NCI-H1417 treated with DMSO at 0.1 percent for 48 hours (cell line): ENCODE data around the gene ABHD6.
A peak's percentile ranks its signal among the peaks of the same experiment; 100 is the strongest.
"Not testable (repeated sequence)": the region's sequence is repeated elsewhere in the genome, so short reads cannot be mapped to it uniquely, and the experiment has no call there.

ENCODE experiments used
- DNase-seq: peaks from one replicate; lab custom pipeline; 2025; lab: John Stamatoyannopoulos, UW

ABHD6 gene

DNA sequence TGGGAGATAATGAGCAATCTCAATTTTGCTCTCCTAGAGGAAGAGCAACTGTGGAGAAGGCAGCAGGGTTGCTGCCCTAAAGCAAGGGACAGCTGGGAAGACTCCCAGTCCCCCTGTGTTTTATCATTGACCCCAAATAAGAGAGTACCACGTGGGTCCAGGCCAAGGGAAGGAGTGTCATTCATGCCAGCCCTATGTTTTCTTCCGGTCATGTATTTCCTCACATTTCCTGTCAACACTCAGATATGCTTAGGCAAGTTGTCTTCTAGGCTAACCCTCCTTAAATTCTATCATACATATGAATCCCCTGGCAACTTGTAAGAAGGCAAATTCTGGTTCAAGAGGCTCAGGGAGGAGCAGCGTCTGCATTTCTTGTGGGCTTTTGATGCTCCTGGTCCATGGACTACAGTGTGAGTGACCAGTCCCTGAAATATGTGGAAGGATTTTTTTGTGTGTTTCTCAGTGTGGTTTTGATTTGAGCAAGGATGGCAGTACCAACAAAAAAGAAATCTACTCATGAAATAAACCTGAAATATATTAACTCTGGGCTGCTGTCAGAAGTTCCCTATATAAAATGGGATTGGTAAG lies 36.5 kb downstream of the ABHD6 start:
- DNase-seq = no peak

DNA sequence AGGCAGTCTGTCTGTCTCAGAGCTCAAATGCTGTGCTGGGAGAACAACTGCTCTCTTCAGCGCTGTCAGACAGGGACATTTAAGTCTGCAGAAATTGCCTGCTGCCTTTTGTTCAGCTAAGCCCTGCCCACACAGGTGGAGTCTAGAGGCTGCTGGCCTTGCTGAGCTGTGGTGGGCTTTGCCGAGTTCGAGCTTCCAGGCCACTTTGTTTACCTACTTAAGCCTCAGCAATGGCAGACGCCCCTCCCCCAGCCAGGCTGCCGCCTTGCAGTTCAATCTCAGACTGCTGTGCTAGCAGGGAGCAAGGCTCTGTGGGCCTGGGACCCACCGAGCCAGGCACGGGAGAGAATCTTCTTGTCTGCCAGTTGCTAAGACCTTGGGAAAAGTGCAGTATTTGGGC lies 43.5 kb downstream of the ABHD6 start:
- DNase-seq = no peak

DNA sequence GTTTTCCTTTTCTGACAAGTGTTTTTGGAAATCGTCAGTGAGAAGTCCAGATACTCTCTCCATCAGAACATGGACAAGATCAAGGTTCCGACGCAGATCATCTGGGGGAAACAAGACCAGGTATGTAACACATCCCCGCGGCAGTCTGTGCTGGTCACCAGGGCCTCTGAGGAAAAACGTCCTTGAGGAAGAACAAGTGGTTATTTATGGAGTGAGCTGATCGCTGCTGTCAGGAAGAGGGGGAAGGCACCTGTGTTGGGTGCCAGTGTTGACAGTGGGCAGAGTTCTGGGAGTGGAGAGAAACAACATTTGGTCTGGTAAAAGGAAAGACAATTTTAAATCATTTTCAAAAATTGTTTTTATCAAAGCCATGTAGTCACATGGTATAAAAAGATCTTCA lies 47.7 kb downstream of the ABHD6 start:
- DNase-seq = no peak

DNA sequence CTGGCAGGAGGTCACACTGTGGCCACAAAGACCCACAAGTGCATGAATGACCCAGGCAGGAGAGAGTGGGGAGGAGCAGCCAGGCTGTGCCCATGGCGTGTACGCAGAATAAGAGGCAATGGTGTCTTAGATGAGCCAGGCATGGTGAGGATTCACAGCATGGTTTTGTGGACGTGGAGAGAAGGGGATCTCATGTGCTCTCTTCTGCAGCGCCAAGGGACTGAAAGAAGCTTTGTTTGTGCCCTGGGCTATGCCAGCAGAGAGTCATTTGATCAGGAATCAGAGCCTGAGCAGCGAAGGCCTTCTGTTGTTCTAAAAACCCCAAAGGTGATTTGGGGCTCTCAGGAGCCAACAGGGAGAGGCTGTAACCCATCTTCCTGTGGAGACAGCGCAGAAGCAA lies 49.8 kb downstream of the ABHD6 start:
- DNase-seq = no peak

DNA sequence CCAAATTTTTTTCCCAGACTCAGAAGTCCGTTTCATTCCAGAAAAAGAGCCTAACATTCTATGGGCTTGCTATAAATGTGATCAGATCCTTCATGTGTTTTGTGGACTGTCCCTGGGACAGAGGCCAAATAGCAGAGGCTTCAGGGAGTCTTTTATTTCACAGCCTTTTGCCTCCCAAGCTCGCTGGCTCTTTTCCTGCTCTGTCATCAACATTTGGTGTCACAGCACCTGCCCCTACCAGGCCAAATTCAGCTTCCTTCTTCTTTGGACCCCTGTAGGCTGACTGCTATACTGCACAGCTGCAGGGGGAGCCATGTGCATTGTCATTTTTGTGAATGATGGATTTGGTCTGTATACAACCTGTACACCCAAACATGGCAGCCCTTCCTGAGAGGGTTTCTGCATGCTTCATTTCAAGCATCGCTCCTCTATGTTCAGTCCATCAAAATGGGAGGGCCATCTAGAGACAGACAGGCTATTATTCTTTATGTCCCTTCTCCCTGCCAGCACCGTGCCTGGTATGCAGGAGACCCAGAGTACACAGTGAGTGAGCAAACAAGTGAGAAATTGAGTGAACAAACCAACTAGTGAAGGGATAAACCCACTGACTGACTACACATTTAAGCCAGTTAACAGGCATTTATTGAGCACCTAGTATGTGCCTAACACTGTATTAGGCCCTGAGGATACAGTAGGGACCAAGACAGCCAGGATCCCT lies 50.6 kb downstream of the ABHD6 start:
- DNase-seq = no peak

DNA sequence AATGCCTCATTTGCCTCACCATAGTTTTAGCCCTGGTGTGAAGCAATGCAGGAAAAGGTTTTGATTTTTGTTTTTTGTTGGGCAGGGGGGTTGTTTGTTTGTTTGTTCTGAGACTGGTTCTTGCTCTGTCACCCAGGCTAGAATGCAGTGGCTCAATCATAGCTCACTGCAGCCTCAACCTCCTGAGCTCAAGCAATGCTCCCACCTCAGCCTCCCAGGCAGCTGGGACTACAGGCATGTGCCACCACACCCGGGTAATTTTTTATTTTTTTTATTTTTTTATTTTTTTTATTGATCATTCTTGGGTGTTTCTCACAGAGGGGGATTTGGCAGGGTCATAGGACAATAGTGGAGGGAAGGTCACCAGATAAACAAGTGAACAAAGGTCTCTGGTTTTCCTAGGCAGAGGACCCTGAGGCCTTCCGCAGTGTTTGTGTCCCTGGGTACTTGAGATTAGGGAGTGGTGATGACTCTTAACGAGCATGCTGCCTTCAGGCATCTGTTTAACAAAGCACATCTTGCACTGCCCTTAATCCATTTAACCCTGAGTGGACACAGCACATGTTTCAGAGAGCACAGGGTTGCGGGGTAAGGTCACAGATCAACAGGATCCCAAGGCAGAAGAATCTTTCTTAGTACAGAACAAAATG lies 51.5 kb downstream of the ABHD6 start:
- DNase-seq = not testable (repeated sequence)

DNA sequence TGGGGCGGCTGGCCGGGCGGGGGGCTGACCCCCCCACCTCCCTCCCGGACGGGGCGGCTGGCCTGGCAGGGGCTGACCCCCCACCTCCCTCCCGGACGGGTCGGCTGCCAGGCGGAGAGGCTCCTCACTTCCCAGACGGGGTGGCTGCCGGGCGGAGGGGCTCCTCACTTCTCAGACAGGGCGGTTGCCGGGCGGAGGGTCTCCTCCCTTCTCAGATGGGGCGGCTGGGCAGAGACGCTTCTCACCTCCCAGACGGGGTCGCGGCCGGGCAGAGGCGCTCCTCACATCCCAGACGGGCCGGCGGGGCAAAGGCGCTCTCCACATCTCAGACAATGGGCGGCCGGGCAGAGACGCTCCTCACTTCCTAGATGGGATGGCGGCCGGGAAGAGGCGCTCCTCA lies 52.9 kb downstream of the ABHD6 start:
- not testable (repeated sequence) for DNase-seq

DNA sequence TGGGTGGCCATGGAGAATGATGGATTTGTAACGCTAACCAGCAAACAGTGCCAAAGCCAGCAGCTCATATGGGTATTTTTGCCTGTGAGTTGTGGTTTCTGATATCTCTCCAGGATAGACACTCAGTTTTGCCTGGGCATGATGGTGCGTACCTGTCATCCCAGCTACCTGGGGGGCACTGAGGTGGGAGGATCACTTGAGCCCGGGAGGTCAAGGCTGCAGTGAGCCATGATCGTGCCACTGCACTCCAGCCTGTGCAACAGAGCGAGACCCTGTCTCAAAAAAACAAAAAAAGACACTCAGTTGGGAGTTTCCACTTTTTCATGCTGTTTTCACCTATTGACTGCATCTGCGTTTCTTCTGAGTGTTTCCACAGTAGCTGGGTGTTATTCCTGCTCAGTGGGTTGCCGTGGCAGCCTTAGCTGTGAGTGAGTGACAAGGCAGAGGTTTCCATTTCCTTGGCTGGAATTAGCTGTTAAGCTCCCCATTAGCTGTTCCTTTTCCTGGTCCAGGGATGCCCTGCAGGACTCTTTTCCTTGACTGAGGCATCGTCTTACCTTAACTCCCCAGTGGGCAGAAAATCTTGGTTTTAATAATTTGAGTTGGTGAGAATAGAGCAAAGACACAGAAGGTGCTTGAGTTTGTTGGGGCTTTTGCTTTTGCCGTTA lies 54.2 kb downstream of the ABHD6 start:
- no peak for DNase-seq

DNA sequence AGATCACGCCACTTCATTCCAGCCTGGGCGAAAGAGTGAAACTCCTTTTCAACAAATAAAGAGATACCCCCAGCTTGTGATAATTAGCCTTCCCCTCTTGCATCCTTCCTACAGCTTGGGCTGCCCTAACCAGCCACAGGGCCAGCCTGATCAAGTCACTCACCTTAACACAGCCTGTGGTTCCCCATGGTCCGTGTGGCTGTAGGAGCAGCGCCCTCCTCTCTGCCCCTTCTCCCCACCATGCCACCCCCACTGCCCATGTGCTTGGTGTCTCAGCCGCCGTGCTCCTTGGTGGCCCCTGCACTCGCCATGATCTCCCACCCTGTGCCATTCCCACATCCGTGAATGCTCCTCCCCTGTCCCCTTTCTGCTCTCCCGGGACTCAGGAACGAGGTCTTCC lies 55.3 kb downstream of the ABHD6 start:
- no peak for DNase-seq

DNA sequence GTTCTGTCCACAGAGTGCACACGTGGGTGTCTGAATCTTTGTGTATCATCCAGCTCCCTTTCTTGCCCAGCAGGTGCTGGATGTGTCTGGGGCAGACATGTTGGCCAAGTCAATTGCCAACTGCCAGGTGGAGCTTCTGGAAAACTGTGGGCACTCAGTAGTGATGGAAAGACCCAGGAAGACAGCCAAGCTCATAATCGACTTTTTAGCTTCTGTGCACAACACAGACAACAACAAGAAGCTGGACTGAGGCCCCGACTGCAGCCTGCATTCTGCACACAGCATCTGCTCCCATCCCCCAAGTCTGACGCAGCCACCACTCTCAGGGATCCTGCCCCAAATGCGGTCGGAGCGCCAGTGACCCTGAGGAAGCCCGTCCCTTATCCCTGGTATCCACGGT lies 55.9 kb downstream of the ABHD6 start:
- DNase-seq = no peak

DNA sequence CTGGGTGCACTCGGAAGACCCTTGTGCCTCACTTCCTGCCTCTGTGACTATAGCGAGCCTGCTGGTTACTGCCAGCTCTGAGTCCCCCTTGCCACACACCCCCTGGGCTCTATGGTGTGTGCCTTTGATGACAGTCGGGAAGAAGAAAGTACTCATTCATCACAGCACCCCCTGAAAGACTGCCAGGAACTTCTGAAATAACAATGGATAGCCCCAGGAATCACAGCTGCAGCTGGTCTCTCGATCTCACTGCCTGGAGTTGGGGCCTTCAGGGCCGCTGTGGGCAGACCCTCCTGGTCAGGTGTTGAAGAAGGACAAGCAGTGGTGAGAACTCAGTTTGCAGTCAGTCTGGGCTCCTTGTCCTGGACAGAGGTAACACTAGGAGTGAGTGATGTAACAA lies 58.7 kb downstream of the ABHD6 start:
- DNase-seq = no peak

DNA sequence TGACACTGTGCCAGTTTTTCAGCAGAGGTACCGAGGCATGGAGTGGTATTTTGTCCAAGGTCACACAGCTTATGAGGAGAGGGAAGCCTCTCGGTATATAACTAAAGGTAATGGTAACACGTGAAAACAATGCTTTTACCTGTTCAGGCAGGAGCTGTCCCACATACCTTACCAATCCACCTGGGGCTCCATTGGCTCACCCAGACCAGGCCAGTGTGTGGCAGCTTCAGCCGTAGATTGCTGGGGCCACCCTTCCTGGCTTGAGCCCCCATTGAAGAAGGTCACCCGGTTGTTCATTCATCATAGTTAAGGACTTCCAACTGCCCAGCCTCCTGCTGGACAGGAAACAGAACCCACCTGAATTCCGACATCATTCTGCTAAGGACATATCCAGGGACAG lies 59.3 kb downstream of the ABHD6 start:
- DNase-seq = no peak

DNA sequence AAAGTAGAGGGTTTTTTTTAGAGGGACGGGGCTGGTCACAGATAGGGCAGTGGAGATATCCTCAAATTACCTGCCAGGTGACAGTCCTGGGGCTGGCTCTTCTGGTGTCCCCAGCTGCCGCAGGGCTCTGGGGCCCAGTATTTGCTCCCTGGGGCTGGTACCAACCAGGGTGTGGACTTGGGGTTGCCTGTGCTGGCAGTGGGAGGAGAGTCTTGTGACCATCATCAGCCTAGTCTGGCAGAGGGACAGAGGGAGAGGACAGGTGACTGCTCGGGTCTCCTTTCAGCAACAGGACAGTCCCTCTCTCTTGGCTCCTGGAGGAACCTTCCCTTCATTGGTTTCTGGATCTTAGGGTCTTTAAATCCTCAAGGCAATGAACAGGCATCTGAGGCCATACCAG lies 60.6 kb downstream of the ABHD6 start:
- DNase-seq = no peak

DNA sequence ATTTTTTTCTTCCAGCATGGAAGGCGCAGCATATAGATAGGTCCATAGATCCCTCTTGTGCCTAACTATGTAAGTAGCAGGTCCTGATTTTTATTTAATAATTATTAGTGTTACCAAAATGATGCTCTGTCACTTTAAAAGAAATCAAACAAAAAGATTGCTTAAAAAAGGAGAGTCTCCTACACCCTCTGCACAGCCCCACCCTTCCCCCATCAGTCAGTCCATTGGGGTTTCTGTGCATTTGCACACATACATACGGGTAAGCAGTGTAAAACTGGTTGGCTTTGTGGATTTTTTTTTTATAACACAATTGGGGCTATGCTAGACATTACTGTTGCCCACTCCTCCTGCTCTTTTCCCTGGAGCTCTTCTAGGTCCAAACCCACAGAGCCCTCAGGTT lies 61.5 kb downstream of the ABHD6 start:
- DNase-seq = no peak

DNA sequence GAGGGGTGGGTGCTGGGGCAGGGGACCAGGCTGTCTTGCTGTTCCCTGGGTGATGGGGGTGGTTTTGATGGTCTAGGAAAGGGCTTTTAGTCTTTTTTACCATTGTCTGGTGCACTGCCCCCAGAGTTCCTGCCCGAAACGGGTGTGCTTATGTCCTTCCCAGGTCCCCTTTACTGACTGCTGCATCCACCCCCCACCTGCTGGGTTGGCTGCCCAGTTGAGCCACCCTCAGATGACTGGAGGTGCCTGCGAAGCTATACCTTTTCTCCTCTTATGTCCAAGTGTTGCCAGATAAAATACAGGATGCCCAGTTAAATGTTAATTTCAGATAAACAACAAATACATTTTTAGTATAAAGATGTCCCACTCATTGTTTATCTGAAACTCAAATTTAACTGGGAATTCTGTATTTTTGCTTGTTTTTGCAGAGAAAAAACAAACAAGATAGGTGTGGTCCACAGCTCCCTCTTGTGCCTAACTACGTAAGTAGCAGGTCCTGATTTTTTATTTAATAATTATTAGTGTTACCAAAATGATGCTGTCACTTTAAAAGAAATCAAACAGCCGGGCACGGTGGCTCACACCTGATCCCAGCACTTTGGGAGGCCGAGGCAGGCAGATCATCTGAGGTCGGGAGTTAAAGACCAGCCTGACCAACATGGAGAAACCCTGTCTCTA lies 62.4 kb downstream of the ABHD6 start:
- DNase-seq = no peak

DNA sequence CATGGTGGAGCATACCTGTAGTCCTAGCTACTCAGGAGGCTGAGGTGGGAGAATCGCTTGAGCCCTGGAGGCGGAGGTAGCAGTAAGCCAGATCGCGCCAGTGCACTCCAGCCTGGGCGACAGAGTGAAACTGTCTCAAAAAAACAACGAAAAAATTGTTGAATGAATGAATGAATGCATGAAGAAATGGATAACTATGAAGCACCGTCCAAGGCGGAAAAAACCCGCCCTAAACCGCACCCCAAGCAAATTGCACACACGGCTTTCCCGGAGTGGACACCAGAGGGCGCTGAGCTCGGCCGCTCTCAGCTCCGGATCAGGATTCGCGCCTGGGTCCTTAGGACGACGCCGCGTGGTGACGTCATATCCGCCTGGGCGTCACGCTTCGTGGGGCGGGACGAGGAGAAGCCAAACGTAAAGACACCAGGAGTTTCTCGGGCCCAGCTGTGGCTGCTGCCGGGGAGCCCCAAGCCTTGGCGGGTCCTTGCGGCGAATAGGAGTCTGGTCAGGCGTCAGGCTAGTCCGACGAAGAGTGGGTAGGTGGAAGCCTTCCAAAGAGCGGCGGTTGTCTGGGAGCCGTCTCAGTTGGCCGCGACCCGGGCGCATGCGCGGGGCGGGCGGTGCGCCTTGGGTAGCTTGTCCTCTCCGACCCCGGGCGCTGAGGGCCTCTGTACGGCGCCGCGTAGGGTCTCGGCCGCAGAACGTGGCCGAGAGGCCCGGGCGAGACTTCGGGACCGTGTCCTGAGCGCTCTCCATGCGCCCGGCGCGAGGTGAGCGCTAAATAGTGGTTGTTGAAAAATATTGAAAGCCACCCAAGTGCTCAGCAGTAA lies 68.5 kb downstream of the ABHD6 start, which contains the start of the genes HTD2 and RPP14:
Gene HTD2, plus strand, starts transcription at position 639 of the 830 bp plus-strand sequence. CDS start 11,094 bp downstream, outside the sequence.
Gene RPP14, plus strand, starts transcription at position 364 of the 830 bp plus-strand sequence. CDS start 4,085 bp downstream, outside the sequence.
- DNase-seq = peak; percentile 73

DNA sequence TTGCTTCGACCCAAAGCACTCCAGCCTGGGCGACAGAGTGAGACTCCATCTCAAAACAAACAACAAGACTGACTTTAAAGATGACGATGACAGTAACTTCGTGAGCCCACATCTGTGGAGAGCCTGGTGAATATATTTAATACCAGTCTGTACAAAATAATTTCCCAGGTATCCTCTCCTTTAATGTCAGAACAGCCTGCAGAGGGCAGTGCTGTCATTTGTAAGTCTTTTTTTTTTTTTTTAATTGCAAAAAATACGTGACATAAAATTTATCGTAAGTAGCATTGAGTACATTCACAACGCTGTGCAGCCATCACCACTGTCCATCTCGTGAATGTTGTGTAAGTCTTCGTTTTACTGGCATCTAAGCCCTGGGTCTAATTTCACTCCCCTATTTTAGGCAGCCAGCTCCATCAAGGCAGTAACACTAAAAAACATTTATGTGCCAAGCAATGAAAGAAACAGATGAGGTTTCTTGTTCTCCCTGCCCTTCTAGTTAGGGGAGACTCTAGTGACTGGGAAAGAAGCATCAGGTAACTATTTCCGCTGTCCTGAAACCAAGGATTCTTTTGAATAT lies 70.1 kb downstream of the ABHD6 start:
- no peak for DNase-seq

DNA sequence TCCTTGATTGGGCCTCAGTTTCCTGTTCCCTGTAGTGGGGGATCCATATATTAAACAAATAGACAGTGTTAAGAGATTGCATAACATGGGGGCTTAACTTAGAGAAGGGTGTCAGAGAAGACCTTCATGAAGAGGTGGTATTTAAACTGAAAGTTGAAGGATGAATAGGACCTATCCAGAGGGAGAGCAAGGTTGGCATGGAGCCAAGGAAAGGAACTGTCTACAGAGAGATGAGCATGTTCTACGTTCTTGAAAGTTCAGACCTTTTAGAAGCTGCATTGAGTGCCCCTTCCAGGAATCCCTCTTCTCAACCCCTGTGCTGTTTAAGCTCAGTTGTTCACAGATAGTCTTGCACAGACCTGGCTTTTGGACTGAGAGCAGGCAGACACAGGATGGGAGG lies 71.1 kb downstream of the ABHD6 start:
- DNase-seq = no peak

DNA sequence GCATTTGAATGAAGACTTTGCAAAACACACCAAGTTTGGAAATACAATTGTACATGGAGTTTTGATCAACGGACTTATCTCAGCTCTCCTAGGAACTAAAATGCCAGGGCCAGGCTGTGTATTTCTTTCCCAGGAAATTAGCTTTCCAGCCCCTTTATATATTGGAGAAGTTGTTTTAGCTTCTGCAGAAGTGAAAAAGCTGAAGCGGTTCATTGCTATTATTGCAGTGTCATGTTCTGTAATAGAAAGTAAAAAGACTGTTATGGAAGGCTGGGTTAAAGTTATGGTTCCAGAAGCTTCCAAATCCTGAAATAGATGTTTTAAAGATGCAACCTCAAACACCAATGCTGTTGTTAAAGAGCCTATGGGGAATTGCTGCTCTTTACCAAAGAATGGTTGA lies 80.2 kb downstream of the ABHD6 start:
- DNase-seq = no peak

DNA sequence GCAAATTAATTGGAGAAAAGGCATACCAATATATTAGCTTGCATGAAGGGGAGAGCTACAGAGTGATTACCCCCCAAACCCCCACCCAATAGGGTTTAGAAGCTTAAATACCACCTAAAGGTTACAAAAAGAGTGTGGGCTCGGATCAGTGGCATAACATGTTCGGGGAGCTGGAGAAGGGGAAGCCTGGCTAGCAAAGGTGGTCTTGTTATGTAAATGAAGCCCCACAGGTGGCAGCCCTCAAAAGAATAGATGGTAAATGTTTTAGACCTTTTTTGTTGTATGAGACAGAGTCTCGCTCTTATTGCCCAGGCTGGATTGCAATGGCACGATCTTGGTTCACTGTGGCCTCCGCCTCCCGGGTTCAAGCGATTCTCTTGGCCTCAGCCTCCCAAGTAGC lies 84.2 kb downstream of the ABHD6 start:
- no peak for DNase-seq

DNA sequence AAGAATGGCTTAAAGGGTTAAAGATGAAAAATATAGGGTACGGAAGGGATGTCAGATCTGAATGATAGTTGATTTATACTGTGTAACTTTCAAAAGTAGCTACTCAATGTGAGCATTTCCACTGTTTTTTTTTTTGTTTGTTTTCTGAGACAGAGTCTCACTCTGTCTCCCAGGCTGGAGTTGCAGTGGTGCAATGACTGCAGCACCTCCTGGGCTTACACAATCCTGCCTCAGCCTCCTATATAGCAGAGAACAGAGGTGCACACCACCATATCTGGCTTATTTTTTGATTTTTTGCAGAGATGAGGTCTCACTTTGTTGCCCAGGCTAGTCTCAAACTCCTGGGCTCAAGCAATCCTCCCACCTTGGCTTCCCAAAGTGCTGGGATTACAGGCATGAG lies 85.2 kb downstream of the ABHD6 start:
- DNase-seq = no peak
